Neuronal stem cell (in vitro differentiated cells): ENCODE results near the gene HIGD1C.

Experiments
- DNase-seq: peaks from one replicate; pipeline ENCODE4 v3.0.0-alpha.2; 2013; ENCODE audit warnings: low spot score
- H2AFZ ChIP-seq: one replicate; pipeline ENCODE4 v1.6.1; 2013; ENCODE audit warnings: mild to moderate bottlenecking, low read length, inconsistent platforms
- H2AK5ac ChIP-seq: 2 replicates; pipeline ENCODE4 v1.6.1; 2013; ENCODE audit warnings: low read depth, mild to moderate bottlenecking, inconsistent platforms, low read length, moderate library complexity, mixed read lengths
- H2BK120ac ChIP-seq: 2 replicates; pipeline ENCODE4 v1.6.1; 2013; ENCODE audit warnings: low read depth, mild to moderate bottlenecking, inconsistent platforms, low read length, moderate library complexity, mixed read lengths
- H2BK12ac ChIP-seq: one replicate; pipeline ENCODE4 v1.6.1; 2013; ENCODE audit warnings: low read length, inconsistent platforms
- H2BK15ac ChIP-seq: 2 replicates; pipeline ENCODE4 v1.6.1; 2013; ENCODE audit warnings: mild to moderate bottlenecking, low read length, inconsistent platforms, mixed read lengths
- H2BK5ac ChIP-seq: one replicate; pipeline ENCODE4 v1.6.1; 2013; ENCODE audit warnings: inconsistent platforms, mild to moderate bottlenecking, low read length, moderate library complexity
- H3K14ac ChIP-seq: one replicate; pipeline ENCODE4 v1.6.1; 2013; ENCODE audit warnings: low read length, inconsistent platforms
- H3K18ac ChIP-seq: 2 replicates; pipeline ENCODE4 v1.6.1; 2013; ENCODE audit warnings: low read length, inconsistent platforms
- H3K23ac ChIP-seq: 2 replicates; pipeline ENCODE4 v1.6.1; 2013; ENCODE audit warnings: low read depth, mild to moderate bottlenecking, mixed read lengths, low read length, inconsistent platforms; ENCODE audit not compliant: poor library complexity
- H3K27ac ChIP-seq: replicated peaks from 3 replicates; pipeline ENCODE4 v1.5.1; 2013; ENCODE audit warnings: low read length, inconsistent platforms
- H3K27me3 ChIP-seq, 3 experiments: 2 replicates each; pipeline ENCODE4 v1.6.1; 2013; ENCODE audit warnings: low read length in 3 of 3, mild to moderate bottlenecking in 2 of 3, inconsistent platforms in 1 of 3, low read depth in 1 of 3, mixed read lengths in 1 of 3, moderate library complexity in 1 of 3; ENCODE audit not compliant: control insufficient read depth in 3 of 3, insufficient read depth in 3 of 3
- H3K36me3 ChIP-seq, 2 donors: replicated peaks in 1 of 2; 2 replicates each; pipeline ENCODE4 v1.6.1; 2013; ENCODE audit warnings: low read length in 2 of 2; ENCODE audit not compliant: control insufficient read depth in 2 of 2, insufficient read depth in 2 of 2
- H3K4ac ChIP-seq: 2 replicates; pipeline ENCODE4 v1.6.1; 2013; ENCODE audit warnings: inconsistent platforms, mild to moderate bottlenecking, low read length, moderate library complexity
- H3K4me1 ChIP-seq, 2 donors: 1 replicate in 1 of 2; 2 replicates in 1 of 2; pipeline ENCODE4 v1.6.1; 2013; ENCODE audit warnings: low read length in 2 of 2, low read depth in 1 of 2; ENCODE audit not compliant: control insufficient read depth in 2 of 2, insufficient read depth in 1 of 2
- H3K4me2 ChIP-seq: one replicate; pipeline ENCODE4 v1.6.1; 2013; ENCODE audit warnings: mild to moderate bottlenecking, low read length, inconsistent platforms; ENCODE audit not compliant: insufficient read depth, poor library complexity, severe bottlenecking
- H3K4me3 ChIP-seq, 2 donors: 2 replicates each; pipeline ENCODE4 v1.5.1; 2013; ENCODE audit warnings: low read length in 2 of 2, mild to moderate bottlenecking in 2 of 2, inconsistent platforms in 1 of 2, moderate library complexity in 1 of 2
- H3K79me1 ChIP-seq: one replicate; pipeline ENCODE4 v1.6.1; 2013; ENCODE audit warnings: low read depth, mild to moderate bottlenecking, inconsistent platforms, low read length, moderate library complexity
- H3K9ac ChIP-seq: one replicate; pipeline ENCODE4 v1.6.1; 2013; ENCODE audit warnings: mild to moderate bottlenecking, low read depth, low read length, inconsistent platforms; ENCODE audit not compliant: poor library complexity
- H3K9me3 ChIP-seq, 2 donors: replicated peaks in 1 of 2; 2 replicates each; pipeline versions ENCODE3 to v1.6.1; 2013; ENCODE audit warnings: low read length in 2 of 2, mild to moderate bottlenecking in 2 of 2, inconsistent platforms in 1 of 2, low read depth in 1 of 2, mixed read lengths in 1 of 2, moderate library complexity in 1 of 2; ENCODE audit not compliant: control insufficient read depth in 2 of 2, insufficient read depth in 1 of 2
- H4K8ac ChIP-seq: one replicate; pipeline ENCODE4 v1.6.1; 2013; ENCODE audit warnings: low read depth, mild to moderate bottlenecking, inconsistent platforms, low read length, moderate library complexity
- H4K91ac ChIP-seq: one replicate; pipeline ENCODE4 v1.6.1; 2013; ENCODE audit warnings: low read length, low read depth, mild to moderate bottlenecking, inconsistent platforms; ENCODE audit not compliant: poor library complexity
- WGBS, 2 donors: extraction: QIAGEN DNeasy Blood & Tissue Kit; methylation state at CpG; one replicate each; pipeline ENCODE4 v1.1.7; 2013; ENCODE audit warnings: missing lambda C conversion rate in 2 of 2, mixed read lengths in 1 of 2; ENCODE audit not compliant: insufficient read length in 2 of 2, insufficient replicate concordance in 1 of 2; ENCODE audit errors: extremely low coverage in 2 of 2; 5-methylcytosine and 5-hydroxymethylcytosine counted together

HIGD1C gene

GRCh38 chr12:50991291-50991690, 38.9 kb downstream of the HIGD1C start:
- Histone ChIP-seq H3K36me3 (peaks cover 18 to 96% of the 10 kb centered on the region in 2 donors), H3K4me1 (no peaks in the 10 kb centered on the region), H3K4me2 (no peak overlapping the region), H3K9me3 (no peaks in the 10 kb centered on the region), H2AK5ac (no peak overlapping the region), H2AFZ (no peak overlapping the region), H3K4me3 (no peak overlapping the region), H3K27me3 (no peaks in the 10 kb centered on the region), H2BK5ac (no peak overlapping the region), H3K4ac (no peak overlapping the region), H3K23ac (no peak overlapping the region), H3K9ac (no peak overlapping the region), H4K91ac (no peak overlapping the region), H2BK15ac (no peak overlapping the region), H2BK120ac (no peak overlapping the region), H4K8ac (no peak overlapping the region), H3K27ac (no peak overlapping the region), H3K18ac (no peak overlapping the region), H2BK12ac (no peak overlapping the region), H3K14ac (no peak overlapping the region), H3K79me1 (no peaks in the 10 kb centered on the region)
- WGBS, 2 donors = no CpG with 5 or more reads among the region's 6 CpGs
- no peak for DNase-seq

- Histone ChIP-seq H2AFZ (no peak overlapping the region), H2BK120ac (no peak overlapping the region), H3K9ac (no peak overlapping the region), H3K4me3 (no peak overlapping the region), H3K36me3 (peaks cover 21 to 92% of the 10 kb centered on the region in 2 donors), H3K23ac (no peak overlapping the region), H3K4ac (no peak overlapping the region), H2BK5ac (no peak overlapping the region), H2AK5ac (no peak overlapping the region), H2BK12ac (no peak overlapping the region), H3K27me3 (no peaks in the 10 kb centered on the region), H3K4me1 (no peaks in the 10 kb centered on the region), H4K91ac (no peak overlapping the region), H2BK15ac (no peak overlapping the region), H3K18ac (no peak overlapping the region), H3K9me3 (no peaks in the 10 kb centered on the region), H4K8ac (no peak overlapping the region), H3K14ac (no peak overlapping the region), H3K79me1 (no peaks in the 10 kb centered on the region), H3K27ac (no peak overlapping the region), H3K4me2 (no peak overlapping the region)
- DNase-seq = no peak
- no CpG with 5 or more reads among the region's 2 CpGs for WGBS, 2 donors
Observed at GRCh38 chr12:50992819-50993218, 40.5 kb downstream of the HIGD1C start.

- Histone ChIP-seq H2AFZ (no peak overlapping the region), H3K79me1 (no peaks in the 10 kb centered on the region), H2BK120ac (no peak overlapping the region), H3K4me3 (no peak overlapping the region), H3K23ac (no peak overlapping the region), H4K8ac (no peak overlapping the region), H3K27me3 (no peaks in the 10 kb centered on the region), H3K4me2 (no peak overlapping the region), H2AK5ac (no peak overlapping the region), H3K36me3 (peaks cover 4 to 68% of the 10 kb centered on the region in 2 donors), H2BK5ac (no peak overlapping the region), H3K4ac (no peak overlapping the region), H4K91ac (no peak overlapping the region), H3K14ac (no peak overlapping the region), H2BK12ac (no peak overlapping the region), H3K4me1 (no peaks in the 10 kb centered on the region), H3K18ac (no peak overlapping the region), H3K9me3 (no peaks in the 10 kb centered on the region), H3K9ac (no peak overlapping the region), H3K27ac (no peak overlapping the region), H2BK15ac (no peak overlapping the region)
- DNase-seq = no peak
- no CpG with 5 or more reads among the region's 4 CpGs for WGBS, 2 donors
Observed at GRCh38 chr12:50999093-50999492, 46.7 kb downstream of the HIGD1C start.

GRCh38 chr12:51000245-51000644, 47.9 kb downstream of the HIGD1C start:
- Histone ChIP-seq H2BK5ac (no peak overlapping the region), H3K4me1 (no peaks in the 10 kb centered on the region), H3K4me3 (no peak overlapping the region), H4K91ac (no peak overlapping the region), H4K8ac (no peak overlapping the region), H3K9me3 (peaks cover 0 to 2% of the 10 kb centered on the region in 2 donors), H3K79me1 (peaks cover 1% of the 10 kb centered on the region), H3K14ac (no peak overlapping the region), H2AK5ac (no peak overlapping the region), H2BK12ac (no peak overlapping the region), H3K27me3 (no peaks in the 10 kb centered on the region), H2AFZ (no peak overlapping the region), H2BK15ac (no peak overlapping the region), H3K27ac (no peak overlapping the region), H3K36me3 (peaks cover 10 to 68% of the 10 kb centered on the region in 2 donors), H3K18ac (no peak overlapping the region), H3K9ac (no peak overlapping the region), H3K4me2 (no peak overlapping the region), H3K4ac (no peak overlapping the region), H3K23ac (no peak overlapping the region), H2BK120ac (no peak overlapping the region)
- no peak for DNase-seq
- WGBS, 2 donors = no CpG with 5 or more reads among the region's 7 CpGs
